ENCODE data around the gene CCL5.

The CCL5 gene

GRCh38 chr17:35846055-35846809 lies 33.9 kb downstream of the CCL5 start:
- H3K9ac ChIP-seq (ENCODE audit: low read depth in 1 of 2, low read length in 2 of 2) = no peak overlapping the region
- H3K36me3 ChIP-seq (ENCODE audit: control insufficient read depth in 1 of 2, insufficient read depth in 2 of 2, low read length in 2 of 2) = peaks cover 32 to 77% of the 10 kb centered on the region in 2 donors
- no peak overlapping the region for H3K4me3 ChIP-seq (ENCODE audit: low read depth in 1 of 2, low read length in 2 of 2)
- no peaks in the 10 kb centered on the region for H3K9me3 ChIP-seq (ENCODE audit: control insufficient read depth in 1 of 2, low read length in 2 of 2)
- no peaks in the 10 kb centered on the region for H3K4me1 ChIP-seq (ENCODE audit: control insufficient read depth in 1 of 2, insufficient read depth in 2 of 2, low read length in 2 of 2)
- no peak overlapping the region for H3K27ac ChIP-seq (ENCODE audit: low read depth, low read length)
- no peaks in the 10 kb centered on the region for H3K27me3 ChIP-seq (ENCODE audit: control insufficient read depth in 1 of 2, insufficient read depth in 2 of 2, low read length in 2 of 2)

GRCh38 chr17:35844547-35844946 lies 35.6 kb downstream of the CCL5 start:
- Histone ChIP-seq H3K4me1 (ENCODE audit: control insufficient read depth in 1 of 2, insufficient read depth in 2 of 2, low read length in 2 of 2) (no peaks in the 10 kb centered on the region), H3K36me3 (ENCODE audit: control insufficient read depth in 1 of 2, insufficient read depth in 2 of 2, low read length in 2 of 2) (peaks cover 35 to 85% of the 10 kb centered on the region in 2 donors), H3K27me3 (ENCODE audit: control insufficient read depth in 1 of 2, insufficient read depth in 2 of 2, low read length in 2 of 2) (no peaks in the 10 kb centered on the region), H3K4me3 (ENCODE audit: low read depth in 1 of 2, low read length in 2 of 2) (no peak overlapping the region), H3K9me3 (ENCODE audit: control insufficient read depth in 1 of 2, low read length in 2 of 2) (no peaks in the 10 kb centered on the region), H3K27ac (ENCODE audit: low read depth, low read length) (no peak overlapping the region), H3K9ac (ENCODE audit: low read depth in 1 of 2, low read length in 2 of 2) (no peak overlapping the region)

- Histone ChIP-seq H3K4me3 (ENCODE audit: low read depth in 1 of 2, low read length in 2 of 2) (no peak overlapping the region), H3K27ac (ENCODE audit: low read depth, low read length) (no peak overlapping the region), H3K36me3 (ENCODE audit: control insufficient read depth in 1 of 2, insufficient read depth in 2 of 2, low read length in 2 of 2) (peaks cover 35 to 86% of the 10 kb centered on the region in 2 donors), H3K27me3 (ENCODE audit: control insufficient read depth in 1 of 2, insufficient read depth in 2 of 2, low read length in 2 of 2) (no peaks in the 10 kb centered on the region), H3K4me1 (ENCODE audit: control insufficient read depth in 1 of 2, insufficient read depth in 2 of 2, low read length in 2 of 2) (no peaks in the 10 kb centered on the region), H3K9ac (ENCODE audit: low read depth in 1 of 2, low read length in 2 of 2) (no peak overlapping the region), H3K9me3 (ENCODE audit: control insufficient read depth in 1 of 2, low read length in 2 of 2) (no peaks in the 10 kb centered on the region)
Measured at GRCh38 chr17:35843698-35844097, 36.5 kb downstream of the CCL5 start.

- no peak overlapping the region for H3K4me3 ChIP-seq (ENCODE audit: low read depth in 1 of 2, low read length in 2 of 2)
- H3K36me3 ChIP-seq (ENCODE audit: control insufficient read depth in 1 of 2, insufficient read depth in 2 of 2, low read length in 2 of 2) = peaks cover 41 to 87% of the 10 kb centered on the region in 2 donors
- no peaks in the 10 kb centered on the region for H3K4me1 ChIP-seq (ENCODE audit: control insufficient read depth in 1 of 2, insufficient read depth in 2 of 2, low read length in 2 of 2)
- no peaks in the 10 kb centered on the region for H3K9me3 ChIP-seq (ENCODE audit: control insufficient read depth in 1 of 2, low read length in 2 of 2)
- no peak overlapping the region for H3K9ac ChIP-seq (ENCODE audit: low read depth in 1 of 2, low read length in 2 of 2)
- no peaks in the 10 kb centered on the region for H3K27me3 ChIP-seq (ENCODE audit: control insufficient read depth in 1 of 2, insufficient read depth in 2 of 2, low read length in 2 of 2)
- no peak overlapping the region for H3K27ac ChIP-seq (ENCODE audit: low read depth, low read length)
Measured at GRCh38 chr17:35842239-35842638, 37.9 kb downstream of the CCL5 start.

GRCh38 chr17:35841505-35841904 lies 38.7 kb downstream of the CCL5 start:
- no peak overlapping the region for H3K9ac ChIP-seq (ENCODE audit: low read depth in 1 of 2, low read length in 2 of 2)
- no peak overlapping the region for H3K27ac ChIP-seq (ENCODE audit: low read depth, low read length)
- H3K4me3 ChIP-seq (ENCODE audit: low read depth in 1 of 2, low read length in 2 of 2) = no peak overlapping the region
- H3K4me1 ChIP-seq (ENCODE audit: control insufficient read depth in 1 of 2, insufficient read depth in 2 of 2, low read length in 2 of 2) = no peaks in the 10 kb centered on the region
- peaks cover 46 to 90% of the 10 kb centered on the region in 2 donors for H3K36me3 ChIP-seq (ENCODE audit: control insufficient read depth in 1 of 2, insufficient read depth in 2 of 2, low read length in 2 of 2)
- H3K9me3 ChIP-seq (ENCODE audit: control insufficient read depth in 1 of 2, low read length in 2 of 2) = no peaks in the 10 kb centered on the region
- H3K27me3 ChIP-seq (ENCODE audit: control insufficient read depth in 1 of 2, insufficient read depth in 2 of 2, low read length in 2 of 2) = no peaks in the 10 kb centered on the region

GRCh38 chr17:35841101-35841500 lies 39.1 kb downstream of the CCL5 start:
- Histone ChIP-seq H3K27ac (ENCODE audit: low read depth, low read length) (no peak overlapping the region), H3K4me3 (ENCODE audit: low read depth in 1 of 2, low read length in 2 of 2) (no peak overlapping the region), H3K9ac (ENCODE audit: low read depth in 1 of 2, low read length in 2 of 2) (no peak overlapping the region), H3K36me3 (ENCODE audit: control insufficient read depth in 1 of 2, insufficient read depth in 2 of 2, low read length in 2 of 2) (peaks cover 50 to 90% of the 10 kb centered on the region in 2 donors), H3K4me1 (ENCODE audit: control insufficient read depth in 1 of 2, insufficient read depth in 2 of 2, low read length in 2 of 2) (no peaks in the 10 kb centered on the region), H3K9me3 (ENCODE audit: control insufficient read depth in 1 of 2, low read length in 2 of 2) (no peaks in the 10 kb centered on the region), H3K27me3 (ENCODE audit: control insufficient read depth in 1 of 2, insufficient read depth in 2 of 2, low read length in 2 of 2) (no peaks in the 10 kb centered on the region)

- Histone ChIP-seq H3K27ac (ENCODE audit: low read depth, low read length) (no peak overlapping the region), H3K36me3 (ENCODE audit: control insufficient read depth in 1 of 2, insufficient read depth in 2 of 2, low read length in 2 of 2) (peaks cover 22 to 67% of the 10 kb centered on the region in 2 donors), H3K9me3 (ENCODE audit: control insufficient read depth in 1 of 2, low read length in 2 of 2) (no peaks in the 10 kb centered on the region), H3K4me3 (ENCODE audit: low read depth in 1 of 2, low read length in 2 of 2) (no peak overlapping the region), H3K27me3 (ENCODE audit: control insufficient read depth in 1 of 2, insufficient read depth in 2 of 2, low read length in 2 of 2) (no peaks in the 10 kb centered on the region), H3K4me1 (ENCODE audit: control insufficient read depth in 1 of 2, insufficient read depth in 2 of 2, low read length in 2 of 2) (no peaks in the 10 kb centered on the region), H3K9ac (ENCODE audit: low read depth in 1 of 2, low read length in 2 of 2) (no peak overlapping the region)
Measured at GRCh38 chr17:35825206-35825605, 55.0 kb downstream of the CCL5 start.

Data from duodenal mucosa (tissue), 2 donors.